NCI-H82 treated with DMSO at 0.1 percent for 48 hours (cell line): ENCODE results near the gene EFHC1.
"Not testable (repeated sequence)": the region's sequence is repeated elsewhere in the genome, so short reads cannot be mapped to it uniquely, and the experiment has no call there.

Experiments
- DNase-seq: peaks from one replicate; lab custom pipeline; 2025; ENCODE audit not compliant: unreplicated experiment; lab: John Stamatoyannopoulos, UW

The EFHC1 gene

GRCh38 chr6:52433294-52433693 lies 13.2 kb downstream of the EFHC1 start:
- not testable (repeated sequence) for DNase-seq

- no peak for DNase-seq
These were observed 15.2 kb downstream of the EFHC1 start for GRCh38 chr6:52435345-52435744.

- no peak for DNase-seq
These were observed 18.8 kb downstream of the EFHC1 start for GRCh38 chr6:52438926-52439325.

GRCh38 chr6:52454556-52454955 lies 34.4 kb downstream of the EFHC1 start:
- DNase-seq: no peak

- peak; percentile 71 for DNase-seq
These were observed 37.0 kb downstream of the EFHC1 start for GRCh38 chr6:52457096-52457495.

- not testable (repeated sequence) for DNase-seq
These were observed 41.1 kb downstream of the EFHC1 start for GRCh38 chr6:52461194-52461593.

- no peak for DNase-seq
These were observed 54.0 kb downstream of the EFHC1 start for GRCh38 chr6:52474173-52474572.

- DNase-seq: no peak
These were observed 55.2 kb downstream of the EFHC1 start for GRCh38 chr6:52475307-52475706.

GRCh38 chr6:52482903-52483670 lies 62.9 kb downstream of the EFHC1 start:
- DNase-seq: no peak

GRCh38 chr6:52483671-52484003 lies 63.5 kb downstream of the EFHC1 start:
- no peak for DNase-seq

GRCh38 chr6:52489881-52490280 lies 69.7 kb downstream of the EFHC1 start:
- DNase-seq: no peak

- DNase-seq: no peak
These were observed 71.3 kb downstream of the EFHC1 start for GRCh38 chr6:52491203-52492069.

- DNase-seq: no peak
These were observed 73.5 kb downstream of the EFHC1 start for GRCh38 chr6:52493669-52494068.

GRCh38 chr6:52494298-52495072 lies 74.3 kb downstream of the EFHC1 start:
- DNase-seq: no peak

GRCh38 chr6:52495922-52496321 lies 75.8 kb downstream of the EFHC1 start:
- DNase-seq: no peak

GRCh38 chr6:52496631-52497030 lies 76.5 kb downstream of the EFHC1 start:
- DNase-seq: no peak

- DNase-seq: no peak
These were observed 77.7 kb downstream of the EFHC1 start for GRCh38 chr6:52497652-52498408.

GRCh38 chr6:52498538-52499017 lies 78.4 kb downstream of the EFHC1 start:
- DNase-seq: no peak

GRCh38 chr6:52499026-52499425 lies 78.9 kb downstream of the EFHC1 start:
- DNase-seq: peak; percentile 81

GRCh38 chr6:52499681-52500236 lies 79.6 kb downstream of the EFHC1 start:
- no peak for DNase-seq
